IMR-90 (cell line): Measurements from ENCODE around the gene PRUNE2. TPM values are rescaled to one million over a fixed set of nuclear protein-coding genes. Genes with fewer than 3 reads are reported as not detected.
A peak's percentile ranks its signal among the peaks of the same experiment; 100 is the strongest.

Experiments
- ATAC-seq: fragments of 200-7000 bp; cut with Tn5 transposase; 2 replicates; pipeline ENCODE4 v1.9.1; 2020; ENCODE audit warnings: low read depth, mild to moderate bottlenecking, moderate library complexity
- BruUV-seq: library from RNA; stranded (reverse); fragments of 400-500 nt; replicated peaks from 2 replicates; lab custom pipeline; 2021; lab: Mats Ljungman, UMichigan
- CTCF ChIA-PET: fragments of 300-600 bp; formaldehyde crosslinking; extraction: SDS; loops from one replicate; lab custom pipeline; 2021; ENCODE audit warnings: antibody characterized with exemption; lab: Yijun Ruan, JAX
- POLR2A ChIA-PET: fragments of 300-600 bp; sonication (Branson Sonifier 250); formaldehyde crosslinking; loops from one replicate; lab custom pipeline; 2022; ENCODE audit warnings: antibody characterized with exemption; ENCODE audit not compliant: unreplicated experiment; lab: Charles Lee
- DNase-seq: peaks from one replicate; pipeline ENCODE4 v3.0.0; 2013
- H2AFZ ChIP-seq: replicated peaks from 2 replicates; pipeline ENCODE3; 2013; ENCODE audit warnings: low read length, mild to moderate bottlenecking; ENCODE audit not compliant: poor library complexity
- H2AK5ac ChIP-seq: 2 replicates; pipeline ENCODE4 v1.6.1; 2013; ENCODE audit warnings: low read depth, low read length, inconsistent platforms
- H2AK9ac ChIP-seq: replicated peaks from 2 replicates; pipeline ENCODE3; 2013; ENCODE audit warnings: mild to moderate bottlenecking, low read depth, low read length, moderate library complexity; ENCODE audit not compliant: poor library complexity
- H2BK120ac ChIP-seq: 2 replicates; pipeline ENCODE4 v1.6.1; 2013; ENCODE audit warnings: low read depth, low read length, inconsistent platforms
- H2BK15ac ChIP-seq: 3 replicates; pipeline ENCODE4 v1.6.1; 2013; ENCODE audit warnings: low read depth, low read length, inconsistent platforms
- H2BK20ac ChIP-seq: 2 replicates; pipeline ENCODE4 v1.6.1; 2013; ENCODE audit warnings: low read depth, mild to moderate bottlenecking, inconsistent platforms, low read length, moderate library complexity
- H2BK5ac ChIP-seq: 2 replicates; pipeline ENCODE4 v1.6.1; 2013; ENCODE audit warnings: mild to moderate bottlenecking, low read depth, low read length, inconsistent platforms; ENCODE audit not compliant: poor library complexity, severe bottlenecking
- H3K14ac ChIP-seq: replicated peaks from 2 replicates; pipeline ENCODE4 v1.6.1; 2013; ENCODE audit warnings: low read depth, low read length, inconsistent platforms
- H3K18ac ChIP-seq: 2 replicates; pipeline ENCODE4 v1.6.1; 2013; ENCODE audit warnings: low read depth, low read length, control low read depth
- H3K23ac ChIP-seq: 2 replicates; pipeline ENCODE4 v1.6.1; 2013; ENCODE audit warnings: low read depth, low read length, inconsistent platforms
- H3K27ac ChIP-seq: 2 replicates; pipeline ENCODE4 v1.5.1; 2013; ENCODE audit warnings: mild to moderate bottlenecking, control low read depth, low read length; ENCODE audit not compliant: insufficient read depth
- H3K27me3 ChIP-seq: 2 replicates; pipeline ENCODE4 v1.6.1; 2013; ENCODE audit warnings: low read length; ENCODE audit not compliant: control insufficient read depth, insufficient read depth
- H3K36me3 ChIP-seq: 2 replicates; pipeline ENCODE4 v1.6.1; 2013; ENCODE audit warnings: low read length, mixed read lengths; ENCODE audit not compliant: control insufficient read depth, insufficient read depth
- H3K4ac ChIP-seq: 2 replicates; pipeline ENCODE4 v1.6.1; 2013; ENCODE audit warnings: low read depth, low read length, inconsistent platforms
- H3K4me1 ChIP-seq: 2 replicates; pipeline ENCODE4 v1.6.1; 2013; ENCODE audit warnings: low read length, mixed read lengths; ENCODE audit not compliant: control insufficient read depth, insufficient read depth
- H3K4me2 ChIP-seq: 2 replicates; pipeline ENCODE4 v1.6.1; 2013; ENCODE audit warnings: low read depth, mild to moderate bottlenecking, control low read depth, low read length, moderate library complexity
- H3K4me3 ChIP-seq: 2 replicates; pipeline ENCODE4 v1.5.1; 2013; ENCODE audit warnings: low read depth, mild to moderate bottlenecking, control low read depth, low read length, moderate library complexity; ENCODE audit not compliant: insufficient read depth
- H3K56ac ChIP-seq: 2 replicates; pipeline ENCODE4 v1.6.1; 2013; ENCODE audit warnings: low read length, inconsistent platforms; ENCODE audit not compliant: insufficient read depth; ENCODE audit errors: extremely low read depth
- H3K79me1 ChIP-seq, 2 experiments: 2 replicates each; pipeline ENCODE4 v1.6.1; 2013; ENCODE audit warnings: low read length in 2 of 2, inconsistent platforms in 1 of 2, low read depth in 1 of 2
- H3K9ac ChIP-seq: 2 replicates; pipeline ENCODE4 v1.6.1; 2013; ENCODE audit warnings: low read depth, low read length, control low read depth
- H3K9me1 ChIP-seq: 2 replicates; pipeline ENCODE4 v1.6.1; 2013; ENCODE audit warnings: low read length, inconsistent platforms; ENCODE audit not compliant: insufficient read depth
- H3K9me3 ChIP-seq: 2 replicates; pipeline ENCODE4 v1.6.1; 2013; ENCODE audit warnings: low read length; ENCODE audit not compliant: control insufficient read depth, insufficient read depth
- H4K20me1 ChIP-seq: 2 replicates; pipeline ENCODE4 v1.6.1; 2013; ENCODE audit warnings: low read length, inconsistent platforms; ENCODE audit not compliant: insufficient read depth
- H4K5ac ChIP-seq: 2 replicates; pipeline ENCODE4 v1.6.1; 2013; ENCODE audit warnings: mild to moderate bottlenecking, low read depth, low read length, control low read depth
- H4K8ac ChIP-seq, 2 experiments: 2 replicates each; pipeline ENCODE4 v1.6.1; 2013; ENCODE audit warnings: low read depth in 2 of 2, low read length in 2 of 2, control low read depth in 1 of 2, inconsistent platforms in 1 of 2
- H4K91ac ChIP-seq: 2 replicates; pipeline ENCODE4 v1.6.1; 2013; ENCODE audit warnings: low read depth, low read length, inconsistent platforms; ENCODE audit not compliant: insufficient read depth
- CEBPB ChIP-seq: IDR thresholded peaks from 2 replicates; pipeline ENCODE4 v1.6.1; 2012; ENCODE audit warnings: low read depth, low read length, improper control_type of control experiment
- MAZ ChIP-seq: IDR thresholded peaks from 2 replicates; pipeline ENCODE4 v1.6.1; 2012; ENCODE audit warnings: low read depth, mild to moderate bottlenecking, low read length, improper control_type of control experiment, moderate library complexity, borderline replicate concordance
- POLR2A ChIP-seq: IDR thresholded peaks from 2 replicates; pipeline ENCODE4 v1.6.1; 2012; ENCODE audit warnings: mild to moderate bottlenecking, low read depth, low read length
- RFX5 ChIP-seq: IDR thresholded peaks from 2 replicates; pipeline ENCODE4 v1.8.0; 2012; ENCODE audit warnings: low read depth, mild to moderate bottlenecking, low read length, moderate library complexity
- WGBS, 2 experiments: methylation state at CpG; one replicate each; pipeline versions ENCODE4 v1.1.5 to v1.1.7; 2013; ENCODE audit warnings: missing lambda C conversion rate in 2 of 2; ENCODE audit not compliant: insufficient read length in 1 of 2; ENCODE audit errors: extremely low coverage in 2 of 2; 5-methylcytosine and 5-hydroxymethylcytosine counted together
- dilution Hi-C: fragments of 300-500 bp; cut with HindIII; formaldehyde crosslinking; loops from one replicate; pipeline ENCODE4 v1.14.3; 2018; ENCODE audit warnings: low sequenced_read_pairs; ENCODE audit not compliant: unreplicated experiment
- in situ Hi-C: fragments of 300-500 bp; cut with MboI; formaldehyde crosslinking; loops from 3 replicates; pipeline ENCODE4 v1.14.3; 2019; ENCODE audit warnings: low sequenced_read_pairs, inconsistent platforms, mixed read lengths
- intact Hi-C: fragments of 100-400 bp; cut with micrococcal nuclease; formaldehyde crosslinking; loops from 2 replicates; pipeline ENCODE4 v1.10.0; 2022
- polyA plus RNA-seq, 3 experiments: library from polyadenylated mRNA; depleted of rRNA; stranded (reverse); fragments of >200 nt; gene quantifications; 2 replicates each; pipeline ENCODE4 v1.2.3, GENCODE V29; 2012; ENCODE audit warnings: low replicate concordance in 1 of 3
- total RNA-seq: library from RNA; depleted of rRNA; stranded (reverse); fragments of >200 nt; gene quantifications from 2 replicates; pipeline ENCODE4 v1.2.3, GENCODE V29; 2012
- TF ChIP-seq, protein P1 (sequence below): fragments of 150-350 bp; IDR thresholded peaks from 2 replicates; pipeline ENCODE4 v1.6.1; 2016; ENCODE audit warnings: low read depth, mild to moderate bottlenecking, low read length, moderate library complexity, borderline replicate concordance
- TF ChIP-seq, protein P2 (sequence below): fragments of 150-350 bp; IDR thresholded peaks from 2 replicates; pipeline ENCODE4 v1.6.1; 2017; ENCODE audit warnings: mild to moderate bottlenecking, antibody characterized with exemption, low read length, low read depth

Gene PRUNE2
- total and polyA plus RNA-seq, 2 of the 4 experiments (the other 2 are of a cell fraction): 0.70 to 1.6 TPM

DNA sequence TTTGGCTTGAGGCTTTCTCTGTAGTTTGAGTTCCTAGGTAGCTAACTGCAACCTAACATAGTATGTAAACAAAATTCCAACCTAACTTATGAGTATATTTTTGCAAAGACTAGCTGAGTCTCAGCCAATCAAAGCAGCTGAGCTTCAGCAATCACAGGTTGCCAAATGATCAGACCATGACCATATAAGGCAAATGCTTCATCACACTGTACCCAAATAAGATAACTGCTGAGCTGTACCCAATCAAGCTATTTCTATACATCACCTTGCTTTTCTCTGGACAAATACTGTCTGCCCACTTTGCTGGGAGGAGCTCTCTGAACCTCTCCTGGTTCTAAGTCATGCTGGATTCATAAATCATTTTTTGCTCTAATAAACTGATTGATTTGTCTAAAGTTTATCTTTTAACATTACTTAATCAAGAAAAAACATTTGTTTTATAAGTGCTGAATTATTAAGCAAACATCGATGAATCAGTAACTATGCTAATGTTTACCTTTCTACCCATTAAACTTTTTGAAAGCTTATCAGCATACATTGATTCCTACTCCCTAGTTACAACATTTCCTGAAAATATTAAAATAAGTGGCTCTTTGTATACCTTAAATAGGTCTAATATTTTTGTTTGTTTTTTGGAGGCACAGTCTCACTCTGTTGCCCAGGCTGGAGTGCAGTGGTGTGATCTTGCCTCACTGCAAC is 271.4 kb downstream of the PRUNE2 start:
- Histone ChIP-seq H3K4ac (no peak overlapping the region; the same call in 1 of the 2 replicates), H4K8ac (peak overlapping the region; percentile 40 to 53; a peak in 2 of 4 replicates), H4K5ac (peak overlapping the region; percentile 86; the same call in 1 of the 2 replicates), H3K23ac (no peak overlapping the region), H3K18ac (peak overlapping the region; percentile 1), H3K4me3 (no peak overlapping the region), H3K27ac (peak overlapping the region; percentile 20; the same call in 1 of the 2 replicates), H3K9me1 (no peaks in the 10 kb centered on the region), H3K79me1 (no peaks in the 10 kb centered on the region), H4K20me1 (no peaks in the 10 kb centered on the region), H2AK5ac (peak overlapping the region; percentile 65; the same call in 1 of the 2 replicates), H3K4me2 (no peak overlapping the region), H2BK15ac (0 out of 3 replicates have a peak overlapping the region, but pooled peaks have one; percentile 71), H3K4me1 (peaks cover 7% of the 10 kb centered on the region; the same call in 1 of the 2 replicates), H3K14ac (no peak overlapping the region), H3K9ac (no peak overlapping the region), H2AK9ac (no peak overlapping the region), H4K91ac (no peak overlapping the region), H3K56ac (no peak overlapping the region), H2BK120ac (peak overlapping the region; percentile 51; the same call in 1 of the 2 replicates), H2BK20ac (peak overlapping the region; percentile 52; the same call in 1 of the 2 replicates), H3K27me3 (no peaks in the 10 kb centered on the region), H3K36me3 (no peaks in the 10 kb centered on the region), H3K9me3 (no peaks in the 10 kb centered on the region), H2AFZ (no peak overlapping the region), H2BK5ac (no peak overlapping the region)
- no CpG with 5 or more reads among the region's 1 CpG for WGBS, 2 experiments
- CTCF ChIA-PET: interaction anchor here (0.6 to 0.9 kb wide), 2 partner anchors 54 to 187 kb away, joined by 3 read pairs; no protein-coding TSS in a partner anchor
- intact Hi-C loops (no loop called here), dilution Hi-C loops (no loop called here), in situ Hi-C loops (no loop called here)
- BruUV-seq: no TSS peak
- POLR2A ChIA-PET: no interaction called here
- DNase-seq (peak; percentile 81), ATAC-seq (peak; percentile 89)
- TF ChIP-seq, protein P1, sequence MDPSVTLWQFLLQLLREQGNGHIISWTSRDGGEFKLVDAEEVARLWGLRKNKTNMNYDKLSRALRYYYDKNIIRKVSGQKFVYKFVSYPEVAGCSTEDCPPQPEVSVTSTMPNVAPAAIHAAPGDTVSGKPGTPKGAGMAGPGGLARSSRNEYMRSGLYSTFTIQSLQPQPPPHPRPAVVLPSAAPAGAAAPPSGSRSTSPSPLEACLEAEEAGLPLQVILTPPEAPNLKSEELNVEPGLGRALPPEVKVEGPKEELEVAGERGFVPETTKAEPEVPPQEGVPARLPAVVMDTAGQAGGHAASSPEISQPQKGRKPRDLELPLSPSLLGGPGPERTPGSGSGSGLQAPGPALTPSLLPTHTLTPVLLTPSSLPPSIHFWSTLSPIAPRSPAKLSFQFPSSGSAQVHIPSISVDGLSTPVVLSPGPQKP: no peak
- TF ChIP-seq RFX5: peak; percentile 77
- TF ChIP-seq CEBPB: no peak
- TF ChIP-seq, protein P2, sequence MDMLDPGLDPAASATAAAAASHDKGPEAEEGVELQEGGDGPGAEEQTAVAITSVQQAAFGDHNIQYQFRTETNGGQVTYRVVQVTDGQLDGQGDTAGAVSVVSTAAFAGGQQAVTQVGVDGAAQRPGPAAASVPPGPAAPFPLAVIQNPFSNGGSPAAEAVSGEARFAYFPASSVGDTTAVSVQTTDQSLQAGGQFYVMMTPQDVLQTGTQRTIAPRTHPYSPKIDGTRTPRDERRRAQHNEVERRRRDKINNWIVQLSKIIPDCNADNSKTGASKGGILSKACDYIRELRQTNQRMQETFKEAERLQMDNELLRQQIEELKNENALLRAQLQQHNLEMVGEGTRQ: no peak
- no peak for TF ChIP-seq MAZ
- no peak for TF ChIP-seq POLR2A
